ENCODE measurements around the gene MRI1. TPM values are rescaled to one million over a fixed set of nuclear protein-coding genes. Genes with fewer than 3 reads are reported as not detected.
"Not testable (repeated sequence)": the region's sequence is repeated elsewhere in the genome, so short reads cannot be mapped to it uniquely, and the experiment has no call there.

The MRI1 gene
- total RNA-seq, 1 donor from 2014 or later, result 28.7 TPM

GRCh38 chr19:13748169-13748828 is 16.0 kb upstream of the MRI1 start:
- no peak for DNase-seq (ENCODE audit: low spot score in 2 of 2, unreplicated experiment in 2 of 2)
- Mint-ChIP-seq H3K9me3 (peaks cover 6% of the 10 kb centered on the region), H3K36me3 (peaks cover 6% of the 10 kb centered on the region), H3K4me1 (peaks cover 15% of the 10 kb centered on the region), H3K27me3 (ENCODE audit: low read depth) (no peaks in the 10 kb centered on the region), H3K27ac (peak overlapping the region; percentile 97), H3K4me3 (peak overlapping the region; percentile 86)
- TF ChIP-seq CTCF (IDR thresholded peaks at IDR 0.05; ENCODE audit: unreplicated experiment), result no peak

- DNase-seq (ENCODE audit: low spot score in 2 of 2, unreplicated experiment in 2 of 2), result no peak
- Mint-ChIP-seq H3K9me3 (peaks cover 6% of the 10 kb centered on the region), H3K36me3 (peaks cover 21% of the 10 kb centered on the region), H3K27ac (no peak overlapping the region), H3K4me3 (no peak overlapping the region), H3K27me3 (ENCODE audit: low read depth) (no peaks in the 10 kb centered on the region), H3K4me1 (peaks cover 15% of the 10 kb centered on the region)
- TF ChIP-seq CTCF (IDR thresholded peaks at IDR 0.05; ENCODE audit: unreplicated experiment), result no peak
Observed at GRCh38 chr19:13751436-13751835, 12.9 kb upstream of the MRI1 start.

- not testable (repeated sequence) for H3K27ac Mint-ChIP-seq; H3K9me3 Mint-ChIP-seq; H3K4me3 Mint-ChIP-seq; H3K27me3 Mint-ChIP-seq (ENCODE audit: low read depth); DNase-seq (ENCODE audit: low spot score in 2 of 2, unreplicated experiment in 2 of 2); H3K4me1 Mint-ChIP-seq
- peaks cover 34% of the 10 kb centered on the region for H3K36me3 Mint-ChIP-seq
Observed at GRCh38 chr19:13753622-13754021, 10.7 kb upstream of the MRI1 start.

DNA sequence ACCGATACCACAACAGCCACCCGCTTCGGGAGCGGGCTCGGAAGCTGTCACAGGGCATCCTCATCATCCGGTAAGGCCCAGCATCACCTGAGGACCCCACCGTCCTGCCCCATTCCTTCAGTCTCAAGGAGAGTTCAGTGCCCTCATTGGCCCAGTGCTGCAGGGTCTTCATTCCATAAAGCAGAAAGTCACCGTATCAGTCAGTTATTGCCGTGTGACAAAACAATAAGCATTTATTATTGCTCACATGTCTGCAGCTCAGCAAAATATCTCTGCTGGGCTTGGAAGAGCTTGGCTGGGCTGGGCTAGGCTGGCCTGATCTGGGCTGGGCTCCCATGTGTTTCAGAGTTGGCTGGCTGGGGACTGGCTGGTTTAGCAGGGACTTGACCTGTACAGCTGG is 8.1 kb upstream of the MRI1 start:
- Mint-ChIP-seq H3K36me3 (peaks cover 33% of the 10 kb centered on the region), H3K4me3 (no peak overlapping the region)
- TF ChIP-seq CTCF (IDR thresholded peaks at IDR 0.05; ENCODE audit: unreplicated experiment), result no peak

GRCh38 chr19:13757805-13758772 is 6.2 kb upstream of the MRI1 start:
- no peaks in the 10 kb centered on the region for H3K27me3 Mint-ChIP-seq (ENCODE audit: low read depth)
- DNase-seq (ENCODE audit: low spot score in 2 of 2, unreplicated experiment in 2 of 2), result no peak
- TF ChIP-seq CTCF (IDR thresholded peaks at IDR 0.05; ENCODE audit: unreplicated experiment), result no peak
- no peaks in the 10 kb centered on the region for H3K9me3 Mint-ChIP-seq
- H3K27ac Mint-ChIP-seq, result no peak overlapping the region
- no peak overlapping the region for H3K4me3 Mint-ChIP-seq
- no peaks in the 10 kb centered on the region for H3K4me1 Mint-ChIP-seq
- peaks cover 38% of the 10 kb centered on the region for H3K36me3 Mint-ChIP-seq

More for the DNA sequence above, 8.1 kb upstream of the MRI1 start:
- no peaks in the 10 kb centered on the region for H3K9me3 Mint-ChIP-seq
- H3K27me3 Mint-ChIP-seq (ENCODE audit: low read depth), result no peaks in the 10 kb centered on the region
- H3K4me1 Mint-ChIP-seq, result no peaks in the 10 kb centered on the region
- H3K27ac Mint-ChIP-seq, result no peak overlapping the region
- DNase-seq (ENCODE audit: low spot score in 2 of 2, unreplicated experiment in 2 of 2), result no peak

DNA sequence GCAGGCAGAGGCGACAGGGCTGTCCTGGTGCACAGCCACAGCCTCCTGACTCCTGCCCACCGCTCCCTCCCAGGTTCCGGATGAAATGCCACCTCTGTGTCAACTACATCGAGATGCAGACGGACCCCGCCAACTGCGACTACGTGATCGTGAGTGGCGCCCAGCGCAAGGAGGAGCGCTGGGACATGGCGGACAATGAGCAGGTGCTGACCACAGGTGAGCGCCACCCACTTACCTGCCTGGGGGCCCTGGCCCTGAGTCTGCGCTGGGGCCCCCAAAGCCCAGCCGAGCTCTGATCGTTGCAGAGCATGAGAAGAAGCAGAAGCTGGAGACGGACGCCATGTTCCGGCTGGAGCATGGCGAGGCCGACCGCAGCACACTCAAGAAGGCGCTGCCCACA is 5.5 kb upstream of the MRI1 start:
- Mint-ChIP-seq H3K4me1 (peaks cover 1% of the 10 kb centered on the region), H3K27ac (no peak overlapping the region), H3K4me3 (no peak overlapping the region), H3K36me3 (peaks cover 35% of the 10 kb centered on the region), H3K27me3 (ENCODE audit: low read depth) (no peaks in the 10 kb centered on the region), H3K9me3 (no peaks in the 10 kb centered on the region)
- DNase-seq (ENCODE audit: low spot score in 2 of 2, unreplicated experiment in 2 of 2), result no peak
- no peak for TF ChIP-seq CTCF (IDR thresholded peaks at IDR 0.05; ENCODE audit: unreplicated experiment)
